Mammary epithelial cell (primary cell): Measurements from ENCODE around the gene FER.

Experiments
- CTCF ChIP-seq, 2 donors: IDR thresholded peaks in 1 of 2; conservative IDR thresholded peaks in 1 of 2; 2 replicates each; pipeline ENCODE4 v1.5.1; 2011 to 2012; ENCODE audit warnings: inconsistent platforms in 2 of 2, low read length in 2 of 2, mild to moderate bottlenecking in 2 of 2, control low read depth in 1 of 2, low read depth in 1 of 2; ENCODE audit not compliant: insufficient read depth in 1 of 2; ENCODE audit errors: extremely low read depth in 1 of 2
- EZH2 ChIP-seq: IDR thresholded peaks from 2 replicates; pipeline ENCODE4 v1.6.1; 2012; ENCODE audit warnings: low read length, inconsistent platforms, borderline replicate concordance

- TF ChIP-seq CTCF (conservative IDR thresholded peaks at IDR 0.05 in 1 of 2, IDR thresholded peaks at IDR 0.05 in 1 of 2; ENCODE audit: extremely low read depth in 1 of 2, insufficient read depth in 1 of 2, low read depth in 1 of 2, low read length in 2 of 2) (no peak), EZH2 (no peak)
Observed at GRCh38 chr5:108711898-108712297, 35.8 kb upstream of the FER start.
